ENCODE results near the gene LYSMD2. TPM values are rescaled to one million over a fixed set of nuclear protein-coding genes. Genes with fewer than 3 reads are reported as not detected.

LYSMD2 gene
- total RNA-seq, 1 experiment from 2014 or later, result 2.2 TPM

GRCh38 chr15:51718219-51718618, 19.2 kb downstream of the LYSMD2 start (continued):
- TF ChIP-seq AFF4 (CRISPR knock-in tag; IDR thresholded peaks at IDR 0.05; ENCODE audit: borderline replicate concordance) (no peak), ZNF532 (CRISPR knock-in tag; IDR thresholded peaks at IDR 0.05; ENCODE audit: borderline replicate concordance) (no peak), ETV6 (CRISPR knock-in tag; IDR thresholded peaks at IDR 0.05) (no peak), ARID4B (CRISPR knock-in tag; IDR thresholded peaks at IDR 0.05; ENCODE audit: borderline replicate concordance) (no peak), JUN (CRISPR knock-in tag; IDR thresholded peaks at IDR 0.05) (no peak), E2F5 (CRISPR knock-in tag; IDR thresholded peaks at IDR 0.05) (no peak)

GRCh38 chr15:51714911-51715310, 22.5 kb downstream of the LYSMD2 start:
- POLR2A ChIA-PET, result no interaction called here
- no peak for DNase-seq (ENCODE audit: low spot score)
- Mint-ChIP-seq H3K36me3 (0 out of 2 replicates have a peak, but pooled peaks cover 5% of the 10 kb centered on the region), H3K4me3 (no peak overlapping the region), H3K9me3 (no peaks in the 10 kb centered on the region), H3K4me1 (no peaks in the 10 kb centered on the region), H3K27ac (no peak overlapping the region), H3K27me3 (ENCODE audit: low read depth) (no peaks in the 10 kb centered on the region)
- CTCF ChIA-PET, result no interaction called here
- ATAC-seq, result no peak
- no peak for TF ChIP-seq CDX4 (CRISPR knock-in tag; IDR thresholded peaks at IDR 0.05; ENCODE audit: borderline replicate concordance)
- TF ChIP-seq IRF1 (CRISPR knock-in tag; IDR thresholded peaks at IDR 0.05), result no peak
- no peak for TF ChIP-seq ZNF396 (CRISPR knock-in tag; IDR thresholded peaks at IDR 0.05; ENCODE audit: borderline replicate concordance)
- TF ChIP-seq NFYB (CRISPR knock-in tag; conservative IDR thresholded peaks at IDR 0.05; ENCODE audit: low read depth), result no peak
- no peak for TF ChIP-seq CREM (CRISPR knock-in tag; IDR thresholded peaks at IDR 0.05)
- TF ChIP-seq TEAD4 (CRISPR knock-in tag; IDR thresholded peaks at IDR 0.05), result no peak
- TF ChIP-seq NR1H2 (CRISPR knock-in tag; IDR thresholded peaks at IDR 0.05), result no peak
- TF ChIP-seq USF1 (CRISPR knock-in tag; IDR thresholded peaks at IDR 0.05), result no peak
- TF ChIP-seq ZMAT4 (CRISPR knock-in tag; IDR thresholded peaks at IDR 0.05), result no peak
- TF ChIP-seq SMAD4 (CRISPR knock-in tag; IDR thresholded peaks at IDR 0.05), result no peak
- TF ChIP-seq ZNF232 (CRISPR knock-in tag; IDR thresholded peaks at IDR 0.05), result no peak
- no peak for TF ChIP-seq ZNF512 (CRISPR knock-in tag; IDR thresholded peaks at IDR 0.05; ENCODE audit: borderline replicate concordance)

Data from WTC11 (cell line).